ENCODE measurements around the gene HES3. TPM values are rescaled to one million over a fixed set of nuclear protein-coding genes. Genes with fewer than 3 reads are reported as not detected.

Gene HES3
- total and polyA plus RNA-seq, 2 experiments from 2014 or later: not detected

DNA sequence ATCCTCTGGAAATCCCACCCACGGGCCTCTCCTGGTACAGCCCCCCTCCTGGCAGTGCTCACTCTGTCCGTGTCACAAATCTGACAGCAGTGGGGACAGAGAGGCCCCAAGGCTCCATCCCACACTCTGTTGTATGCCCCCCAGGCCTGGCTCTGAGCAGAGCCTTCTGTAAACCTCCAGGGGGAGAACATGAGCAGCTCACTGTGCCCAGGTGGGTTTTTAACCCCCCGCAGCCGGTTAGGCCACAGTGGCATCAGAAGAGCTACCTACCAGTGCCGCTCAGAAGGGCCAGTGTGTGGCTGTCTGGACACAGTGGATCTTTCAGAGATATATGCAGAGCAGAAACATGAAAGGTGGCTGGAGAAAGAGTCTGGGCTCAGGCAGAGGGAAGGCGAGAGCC lies 28.9 kb downstream of the HES3 start:
- no peak for DNase-seq (ENCODE audit: low read depth in 1 of 2, low spot score in 1 of 2)
- TF ChIP-seq, protein P1, sequence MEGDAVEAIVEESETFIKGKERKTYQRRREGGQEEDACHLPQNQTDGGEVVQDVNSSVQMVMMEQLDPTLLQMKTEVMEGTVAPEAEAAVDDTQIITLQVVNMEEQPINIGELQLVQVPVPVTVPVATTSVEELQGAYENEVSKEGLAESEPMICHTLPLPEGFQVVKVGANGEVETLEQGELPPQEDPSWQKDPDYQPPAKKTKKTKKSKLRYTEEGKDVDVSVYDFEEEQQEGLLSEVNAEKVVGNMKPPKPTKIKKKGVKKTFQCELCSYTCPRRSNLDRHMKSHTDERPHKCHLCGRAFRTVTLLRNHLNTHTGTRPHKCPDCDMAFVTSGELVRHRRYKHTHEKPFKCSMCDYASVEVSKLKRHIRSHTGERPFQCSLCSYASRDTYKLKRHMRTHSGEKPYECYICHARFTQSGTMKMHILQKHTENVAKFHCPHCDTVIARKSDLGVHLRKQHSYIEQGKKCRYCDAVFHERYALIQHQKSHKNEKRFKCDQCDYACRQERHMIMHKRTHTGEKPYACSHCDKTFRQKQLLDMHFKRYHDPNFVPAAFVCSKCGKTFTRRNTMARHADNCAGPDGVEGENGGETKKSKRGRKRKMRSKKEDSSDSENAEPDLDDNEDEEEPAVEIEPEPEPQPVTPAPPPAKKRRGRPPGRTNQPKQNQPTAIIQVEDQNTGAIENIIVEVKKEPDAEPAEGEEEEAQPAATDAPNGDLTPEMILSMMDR (IDR thresholded peaks at IDR 0.05; ENCODE audit: low read depth, low read length): no peak
- no peaks in the 10 kb centered on the region for H3K9me3 ChIP-seq (ENCODE audit: low read depth)
- no peak overlapping the region for H3K4me3 ChIP-seq
- peaks cover 27% of the 10 kb centered on the region for H3K4me1 ChIP-seq (ENCODE audit: low read depth)
- no peaks in the 10 kb centered on the region for H3K36me3 ChIP-seq
- H3K27ac ChIP-seq: no peak overlapping the region
- H3K27me3 ChIP-seq: no peaks in the 10 kb centered on the region

DNA sequence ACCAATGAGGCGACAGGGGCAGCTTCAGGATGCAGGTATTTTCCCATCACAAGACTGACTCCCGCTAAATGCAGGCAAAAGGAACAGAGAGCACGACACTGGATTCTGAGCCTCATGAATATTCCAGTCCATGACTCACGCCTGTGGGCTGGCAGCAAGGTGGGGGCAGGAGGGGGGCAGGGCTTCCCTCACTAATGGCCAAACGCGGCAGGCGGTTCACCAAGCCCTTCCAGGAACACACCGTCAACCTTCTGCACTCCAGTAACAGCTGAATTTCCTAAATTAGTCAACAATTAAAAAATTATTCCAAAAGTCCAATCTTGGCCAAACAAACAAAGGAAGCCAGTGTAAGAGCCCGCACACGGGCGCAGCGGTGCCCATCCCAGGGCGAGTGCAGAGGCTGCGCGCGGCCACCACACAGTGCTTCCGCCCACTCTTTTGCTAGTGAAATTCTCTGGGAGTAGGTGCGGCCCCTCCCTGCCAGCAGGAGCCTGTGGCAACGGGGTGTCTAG lies 29.5 kb downstream of the HES3 start:
- Histone ChIP-seq H3K9me3 (ENCODE audit: low read depth) (no peaks in the 10 kb centered on the region), H3K27me3 (no peaks in the 10 kb centered on the region), H3K27ac (no peak overlapping the region), H3K4me1 (ENCODE audit: low read depth) (peaks cover 32% of the 10 kb centered on the region), H3K4me3 (no peak overlapping the region), H3K36me3 (no peaks in the 10 kb centered on the region)
- TF ChIP-seq, protein P1 (IDR thresholded peaks at IDR 0.05; ENCODE audit: low read depth, low read length): no peak
- peak in 1 of 2 donors; percentile 40 for DNase-seq (ENCODE audit: low read depth in 1 of 2, low spot score in 1 of 2)

DNA sequence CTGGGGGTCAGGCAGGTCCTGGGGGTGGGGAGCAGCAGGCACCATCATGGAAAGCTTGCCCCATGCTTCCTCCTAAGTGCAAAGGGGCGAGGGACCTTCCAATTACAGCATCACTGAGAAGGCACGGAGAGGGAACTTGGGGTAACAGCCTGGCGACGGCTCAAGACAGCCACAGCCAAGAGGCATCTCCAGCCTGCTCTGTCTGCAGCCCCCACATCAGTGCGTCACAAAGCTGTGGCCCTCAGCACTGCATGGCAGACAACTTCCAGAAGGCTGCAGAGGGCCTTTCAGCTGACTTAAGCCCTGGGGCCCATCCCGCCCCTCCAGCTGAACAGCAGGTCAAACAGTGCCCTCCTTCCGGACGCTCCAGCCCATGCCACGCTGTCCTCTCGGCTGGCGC lies 30.1 kb downstream of the HES3 start:
- no peak for DNase-seq (ENCODE audit: low read depth in 1 of 2, low spot score in 1 of 2)
- peaks cover 37% of the 10 kb centered on the region for H3K4me1 ChIP-seq (ENCODE audit: low read depth)
- no peak overlapping the region for H3K4me3 ChIP-seq
- TF ChIP-seq, protein P1 (IDR thresholded peaks at IDR 0.05; ENCODE audit: low read depth, low read length): no peak
- no peaks in the 10 kb centered on the region for H3K36me3 ChIP-seq
- H3K27me3 ChIP-seq: no peaks in the 10 kb centered on the region
- H3K27ac ChIP-seq: no peak overlapping the region
- no peaks in the 10 kb centered on the region for H3K9me3 ChIP-seq (ENCODE audit: low read depth)

DNA sequence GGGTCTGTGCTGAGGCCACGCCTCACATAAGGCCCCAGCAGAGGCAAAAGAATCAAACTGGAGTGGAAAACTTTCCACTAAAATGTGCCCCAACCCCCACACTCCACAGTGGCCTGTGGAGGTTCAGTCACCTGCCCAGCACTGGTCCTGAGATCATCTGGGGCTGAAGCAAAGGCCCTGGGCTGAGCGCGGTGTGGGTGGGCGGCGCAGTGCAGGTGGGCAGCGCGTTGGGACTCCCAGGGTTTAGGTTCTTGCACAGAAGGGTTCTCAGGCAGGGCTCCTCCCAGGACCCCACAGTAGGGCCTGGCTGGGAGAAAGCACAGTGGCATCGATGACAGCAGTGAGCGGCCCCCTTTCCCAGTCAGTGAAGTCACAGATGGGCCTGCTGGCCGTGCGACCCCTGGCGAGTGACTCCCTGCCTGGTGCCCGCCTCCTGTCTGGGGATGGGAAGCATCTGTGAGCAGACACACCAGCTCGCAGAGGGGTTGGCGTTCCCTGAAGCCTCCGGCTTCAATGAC lies 30.7 kb downstream of the HES3 start:
- no peaks in the 10 kb centered on the region for H3K36me3 ChIP-seq
- H3K27ac ChIP-seq: peak overlapping the region; percentile 56
- TF ChIP-seq, protein P1 (IDR thresholded peaks at IDR 0.05; ENCODE audit: low read depth, low read length): no peak
- H3K4me3 ChIP-seq: no peak overlapping the region
- no peak for DNase-seq (ENCODE audit: low read depth in 1 of 2, low spot score in 1 of 2)
- peaks cover 35% of the 10 kb centered on the region for H3K4me1 ChIP-seq (ENCODE audit: low read depth)
- no peaks in the 10 kb centered on the region for H3K27me3 ChIP-seq
- H3K9me3 ChIP-seq (ENCODE audit: low read depth): no peaks in the 10 kb centered on the region

DNA sequence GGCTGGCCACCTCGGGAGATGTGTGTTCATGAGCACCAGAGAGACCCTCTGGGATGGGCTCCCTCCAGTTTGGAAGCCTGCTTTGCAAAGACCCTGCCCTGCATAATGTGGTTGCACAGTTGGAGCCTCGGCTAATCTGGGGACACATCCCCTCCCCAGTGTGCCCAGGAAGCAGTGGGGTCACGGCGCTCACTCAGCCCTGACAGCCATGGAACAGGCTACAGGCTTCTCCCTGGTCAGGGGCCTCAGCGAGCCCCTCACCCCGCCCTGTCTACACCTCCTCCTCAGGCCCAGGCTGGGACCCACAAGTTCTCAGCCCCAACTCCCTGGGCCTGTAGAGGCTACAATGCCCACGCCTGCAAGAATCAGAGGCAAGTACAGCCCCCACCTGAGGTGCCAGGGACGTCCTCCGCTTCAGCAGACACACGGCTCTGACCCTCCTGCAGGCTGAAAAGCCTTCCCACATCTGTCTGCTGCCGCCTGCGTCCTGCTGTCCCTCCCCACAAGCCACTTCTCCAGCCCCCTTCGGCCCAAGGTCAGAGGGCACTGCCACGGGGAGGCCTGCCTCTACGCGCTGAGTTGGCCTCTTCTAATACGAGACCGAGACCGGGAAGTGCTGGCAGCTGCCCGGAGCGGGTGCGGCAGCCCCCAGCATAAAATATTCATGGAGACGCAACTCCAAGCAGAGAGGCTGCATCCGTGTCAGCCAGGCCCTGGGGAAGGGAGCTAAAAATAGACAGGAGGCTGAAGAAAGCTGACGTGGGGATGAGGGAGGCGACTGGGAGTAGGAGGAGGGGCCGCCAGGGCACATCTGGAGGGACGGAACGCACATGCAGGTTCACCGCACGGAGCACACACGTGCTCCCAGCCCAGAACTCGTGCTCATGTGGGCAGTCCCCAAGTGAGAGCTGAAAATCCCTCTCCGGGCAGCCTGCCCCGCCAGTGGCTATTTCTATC lies 32.1 kb downstream of the HES3 start:
- peak; percentile 78 to 88 for DNase-seq (ENCODE audit: low read depth in 1 of 2, low spot score in 1 of 2)
- Histone ChIP-seq H3K36me3 (no peaks in the 10 kb centered on the region), H3K27me3 (no peaks in the 10 kb centered on the region), H3K4me1 (ENCODE audit: low read depth) (peaks cover 34% of the 10 kb centered on the region), H3K9me3 (ENCODE audit: low read depth) (no peaks in the 10 kb centered on the region), H3K27ac (peak overlapping the region; percentile 96), H3K4me3 (no peak overlapping the region)
- TF ChIP-seq, protein P1 (IDR thresholded peaks at IDR 0.05; ENCODE audit: low read depth, low read length): no peak
